Activated CD8-positive, alpha-beta memory T cell treated with anti-CD3 and anti-CD28 coated beads, Interleukin-2, amount 10 ng/mL, durations not matched to agents 7 days and 5 days (primary cell): ENCODE data around the gene RABGAP1L. TPM values are rescaled to one million over a fixed set of nuclear protein-coding genes. Genes with fewer than 3 reads are reported as not detected.

ENCODE experiments used
- ATAC-seq: fragments of 150-1000 bp; cut with Tn5 transposase; one replicate; pipeline ENCODE4 v1.10.0; 2021; ENCODE audit warnings: moderate library complexity
- CTCF ChIA-PET: fragments of 350-600 bp; sonication (Branson Sonifier 250); formaldehyde crosslinking; loops from one replicate; lab custom pipeline; 2021; ENCODE audit warnings: antibody characterized with exemption; lab: Charles Lee
- DNase-seq: peaks from one replicate; pipeline ENCODE4 v3.0.0-alpha.2; 2020
- H3K27ac Mint-ChIP-seq: one replicate; pipeline ENCODE4 v1.8.0; 2021; ENCODE audit warnings: mild to moderate bottlenecking, mixed read lengths
- H3K27me3 Mint-ChIP-seq: one replicate; pipeline ENCODE4 v1.8.0; 2021; ENCODE audit warnings: mixed read lengths
- H3K36me3 Mint-ChIP-seq: one replicate; pipeline ENCODE4 v1.8.0; 2021; ENCODE audit warnings: mild to moderate bottlenecking, mixed read lengths
- H3K4me1 Mint-ChIP-seq: one replicate; pipeline ENCODE4 v1.8.0; 2021; ENCODE audit warnings: mixed read lengths
- H3K4me3 Mint-ChIP-seq: one replicate; pipeline ENCODE4 v1.8.0; 2021; ENCODE audit warnings: mild to moderate bottlenecking, moderate library complexity, mixed read lengths
- H3K9me3 Mint-ChIP-seq: one replicate; pipeline ENCODE4 v1.8.0; 2022; ENCODE audit warnings: low read depth, mixed read lengths
- total RNA-seq, 2 experiments: library from RNA; stranded (reverse); gene quantifications; one replicate each; pipeline ENCODE4 v1.2.3, GENCODE V29; 2021

RABGAP1L gene
- total RNA-seq, 2 experiments from 2014 or later = 60.5 to 83.5 TPM

DNA sequence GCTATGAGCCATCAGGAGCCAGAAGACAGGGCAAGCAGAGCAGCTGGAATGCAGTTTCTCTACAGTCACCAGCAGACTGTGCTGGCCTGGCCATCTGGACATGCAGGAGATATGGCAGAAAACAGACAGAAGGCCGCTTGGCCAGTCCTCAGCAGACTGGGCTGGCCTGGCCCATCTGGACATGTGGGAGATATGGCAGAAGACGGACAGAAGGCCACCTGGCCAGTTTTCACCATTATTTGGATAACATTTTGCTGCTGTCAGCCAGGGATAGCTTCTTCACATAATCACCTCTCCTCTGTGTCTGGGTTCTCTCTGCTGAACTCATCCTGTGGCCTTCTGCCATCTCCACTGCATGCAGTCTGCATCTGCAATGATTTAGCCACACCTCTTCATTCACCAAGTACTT is 815.4 kb downstream of the RABGAP1L start:
- DNase-seq = no peak
- CTCF ChIA-PET = interaction anchor here (1.1 to 5.6 kb wide), 3 partner anchors 9 to 25 kb away, joined by 4 to 21 read pairs (median 7); partner anchors contain the start of gene CACYBP
- Mint-ChIP-seq H3K9me3 (no peaks in the 10 kb centered on the region), H3K36me3 (peaks cover 47% of the 10 kb centered on the region), H3K27me3 (no peaks in the 10 kb centered on the region), H3K4me1 (peaks cover 47% of the 10 kb centered on the region), H3K4me3 (no peak overlapping the region), H3K27ac (no peak overlapping the region)
- no peak for ATAC-seq

DNA sequence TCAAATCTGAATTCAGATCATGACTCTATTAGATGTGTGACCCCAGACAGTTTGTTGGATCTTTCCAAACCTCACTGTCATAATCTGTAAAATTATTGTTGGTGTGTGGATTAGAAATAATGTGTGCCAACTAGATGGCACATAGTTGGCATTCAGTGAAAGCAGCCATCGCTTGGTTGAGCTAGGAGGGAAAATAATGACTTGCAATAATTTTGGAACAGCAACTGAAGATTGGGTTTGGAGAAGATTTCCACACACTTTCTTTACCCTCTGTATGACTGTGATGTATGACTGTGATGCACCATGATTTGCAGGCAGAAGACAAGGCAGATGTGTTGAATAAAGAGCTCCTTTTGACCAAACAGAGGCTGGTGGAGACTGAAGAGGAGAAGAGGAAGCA is 816.4 kb downstream of the RABGAP1L start:
- ATAC-seq (no peak), DNase-seq (no peak)
- Mint-ChIP-seq H3K4me1 (peaks cover 39% of the 10 kb centered on the region), H3K9me3 (no peaks in the 10 kb centered on the region), H3K27me3 (no peaks in the 10 kb centered on the region), H3K4me3 (no peak overlapping the region), H3K36me3 (peaks cover 48% of the 10 kb centered on the region), H3K27ac (no peak overlapping the region)
- CTCF ChIA-PET = interaction anchor here (0.9 to 5.6 kb wide), 3 partner anchors 8 to 24 kb away, joined by 3 to 21 read pairs (median 5); partner anchors contain the start of gene CACYBP

DNA sequence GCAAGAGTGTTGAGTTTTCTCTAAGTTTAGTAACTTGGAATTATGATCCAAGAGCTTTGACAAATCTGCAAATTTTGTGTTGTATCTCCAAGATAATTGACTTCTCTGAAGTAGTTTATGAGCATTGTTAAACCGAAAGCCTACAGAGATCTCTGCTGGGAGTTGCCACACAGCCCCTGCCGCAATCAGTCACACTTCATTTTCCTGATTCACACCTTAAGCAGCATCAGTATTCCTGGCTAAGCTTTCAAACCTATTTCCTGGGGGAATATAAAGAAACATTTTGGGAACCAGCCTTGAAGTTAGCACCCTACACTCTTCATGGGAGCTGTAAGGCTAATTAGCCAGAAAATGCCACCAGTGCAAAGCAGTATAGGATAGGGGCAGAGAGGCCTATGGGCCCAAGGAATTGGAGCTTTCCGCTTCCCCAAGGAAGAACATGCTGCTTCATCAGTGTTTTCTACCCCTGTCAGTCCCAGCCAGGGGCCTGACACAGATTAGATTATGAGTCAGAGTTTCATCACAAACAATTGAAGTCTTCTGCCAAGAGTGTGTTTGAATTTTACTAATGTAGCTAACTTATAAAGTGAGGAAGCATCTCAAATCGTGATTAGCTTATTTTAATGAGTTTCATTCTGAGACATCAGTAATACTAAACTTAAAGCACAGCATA is 817.3 kb downstream of the RABGAP1L start:
- DNase-seq = no peak
- peak overlapping the region; percentile 9 for H3K27ac Mint-ChIP-seq

DNA sequence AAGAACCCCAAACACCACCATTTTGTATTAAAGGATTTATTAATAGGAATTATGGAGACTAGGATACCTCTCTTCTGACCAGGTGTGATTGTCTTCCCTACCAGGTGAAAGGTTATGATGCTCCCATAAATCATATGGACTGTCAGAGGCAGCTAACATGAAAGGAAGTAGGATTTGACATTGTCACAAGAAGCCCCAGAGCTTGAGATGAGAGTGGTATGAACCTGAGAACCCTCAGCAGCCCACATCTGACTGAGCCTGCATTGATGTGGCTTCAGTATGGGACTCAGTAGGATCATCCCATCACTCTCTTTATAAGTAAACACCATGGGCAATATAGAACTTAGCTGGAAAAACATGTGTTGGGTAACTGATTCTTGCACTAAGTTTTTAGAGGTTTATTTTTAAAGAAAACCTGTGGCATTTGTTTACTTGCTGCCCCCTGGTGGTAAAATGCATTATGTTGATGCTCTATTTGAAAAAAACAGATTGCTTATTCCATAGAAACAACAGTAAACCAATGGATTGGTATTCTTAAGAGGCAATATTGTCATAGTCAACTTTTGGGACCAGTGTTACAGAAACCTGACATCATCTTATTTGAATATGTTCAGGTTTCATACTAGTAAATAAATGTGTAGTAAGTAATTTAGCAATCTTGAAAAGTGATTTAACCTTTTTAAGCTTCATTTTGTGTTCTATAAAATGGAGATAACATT is 823.8 kb downstream of the RABGAP1L start:
- no peak overlapping the region for H3K4me3 Mint-ChIP-seq
- DNase-seq (no peak), ATAC-seq (peak; percentile 12)
- H3K9me3 Mint-ChIP-seq = no peaks in the 10 kb centered on the region
- H3K36me3 Mint-ChIP-seq = peaks cover 34% of the 10 kb centered on the region
- H3K27me3 Mint-ChIP-seq = no peaks in the 10 kb centered on the region
- CTCF ChIA-PET = interaction anchor here (0.6 to 2.7 kb wide), 22 partner anchors 9 to 232 kb away, joined by 3 to 10 read pairs (median 4); no protein-coding TSS in a partner anchor
- no peak overlapping the region for H3K27ac Mint-ChIP-seq
- H3K4me1 Mint-ChIP-seq = peaks cover 5% of the 10 kb centered on the region

More for the DNA sequence above, 817.3 kb downstream of the RABGAP1L start:
- CTCF ChIA-PET = interaction anchor here (0.9 to 5.6 kb wide), 3 partner anchors 9 to 23 kb away, joined by 3 to 21 read pairs (median 5); partner anchors contain the start of gene CACYBP
- Mint-ChIP-seq H3K27me3 (no peaks in the 10 kb centered on the region), H3K4me1 (peaks cover 35% of the 10 kb centered on the region), H3K36me3 (peaks cover 48% of the 10 kb centered on the region), H3K4me3 (no peak overlapping the region), H3K9me3 (no peaks in the 10 kb centered on the region)
- ATAC-seq = no peak

- no peaks in the 10 kb centered on the region for H3K9me3 Mint-ChIP-seq
- H3K4me1 Mint-ChIP-seq = peaks cover 21% of the 10 kb centered on the region
- H3K27ac Mint-ChIP-seq = no peak overlapping the region
- H3K4me3 Mint-ChIP-seq = no peak overlapping the region
- no peak for ATAC-seq
- no peak for DNase-seq
- no peaks in the 10 kb centered on the region for H3K27me3 Mint-ChIP-seq
- CTCF ChIA-PET = interaction anchor here (1.2 to 1.6 kb wide), 4 partner anchors 8 to 101 kb away, joined by 3 to 6 read pairs (median 4); no protein-coding TSS in a partner anchor
- H3K36me3 Mint-ChIP-seq = peaks cover 41% of the 10 kb centered on the region
These were observed 825.6 kb downstream of the RABGAP1L start for GRCh38 chr1:174984952-174985351.

- H3K27me3 Mint-ChIP-seq = no peaks in the 10 kb centered on the region
- ATAC-seq (no peak), DNase-seq (no peak)
- peaks cover 26% of the 10 kb centered on the region for H3K36me3 Mint-ChIP-seq
- H3K4me3 Mint-ChIP-seq = no peak overlapping the region
- CTCF ChIA-PET = interaction anchor here (1.0 to 2.0 kb wide), 7 partner anchors 9 to 137 kb away, joined by 3 to 10 read pairs (median 4); partner anchors contain the start of gene MRPS14
- H3K4me1 Mint-ChIP-seq = peaks cover 35% of the 10 kb centered on the region
- H3K9me3 Mint-ChIP-seq = no peaks in the 10 kb centered on the region
- peak overlapping the region; percentile 58 for H3K27ac Mint-ChIP-seq
These were observed 829.2 kb downstream of the RABGAP1L start for GRCh38 chr1:174988539-174988938.

GRCh38 chr1:174988986-174989385 is 829.7 kb downstream of the RABGAP1L start:
- Mint-ChIP-seq H3K36me3 (peaks cover 24% of the 10 kb centered on the region), H3K4me3 (peak overlapping the region; percentile 11)
- CTCF ChIA-PET = interaction anchor here (1.0 to 2.0 kb wide), 8 partner anchors 8 to 136 kb away, joined by 3 to 10 read pairs (median 4); partner anchors contain the start of gene MRPS14

GRCh38 chr1:174989536-174990220 is 830.4 kb downstream of the RABGAP1L start:
- Mint-ChIP-seq H3K27ac (peak overlapping the region; percentile 75), H3K36me3 (peaks cover 25% of the 10 kb centered on the region), H3K4me1 (peaks cover 42% of the 10 kb centered on the region), H3K9me3 (no peaks in the 10 kb centered on the region), H3K27me3 (no peaks in the 10 kb centered on the region), H3K4me3 (peak overlapping the region; percentile 56)
- CTCF ChIA-PET = interaction anchor here (1.0 to 2.0 kb wide), 9 partner anchors 8 to 136 kb away, joined by 3 to 10 read pairs (median 4); partner anchors contain the start of gene MRPS14
- DNase-seq (no peak), ATAC-seq (no peak)

More at GRCh38 chr1:174988986-174989385, 829.7 kb downstream of the RABGAP1L start:
- no peak for ATAC-seq
- DNase-seq = no peak
- Mint-ChIP-seq H3K27me3 (no peaks in the 10 kb centered on the region), H3K27ac (peak overlapping the region; percentile 75), H3K9me3 (no peaks in the 10 kb centered on the region), H3K4me1 (peaks cover 39% of the 10 kb centered on the region)

GRCh38 chr1:174990382-174990999 is 831.2 kb downstream of the RABGAP1L start:
- peak; percentile 76 for ATAC-seq

DNA sequence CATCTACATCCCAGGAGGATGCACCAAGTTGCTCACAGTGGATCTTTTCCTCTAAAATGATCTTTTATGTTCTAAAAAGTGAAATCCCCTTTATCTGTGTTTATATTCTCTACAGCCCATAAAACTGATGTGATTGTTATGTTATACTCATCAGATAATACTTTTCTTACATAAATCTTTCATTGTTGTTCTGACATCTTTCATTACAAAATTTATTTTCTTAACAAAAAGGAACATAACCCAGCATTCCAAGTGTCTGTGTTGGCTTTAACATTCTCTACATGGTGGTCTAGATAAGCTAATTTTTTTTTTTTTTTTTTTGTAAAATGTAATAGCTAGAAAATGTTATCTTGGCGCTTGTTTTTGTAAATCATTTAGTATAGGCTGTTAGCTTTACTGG is 832.2 kb downstream of the RABGAP1L start:
- Mint-ChIP-seq H3K36me3 (peaks cover 25% of the 10 kb centered on the region), H3K4me1 (peaks cover 39% of the 10 kb centered on the region), H3K9me3 (no peaks in the 10 kb centered on the region), H3K27me3 (no peaks in the 10 kb centered on the region), H3K4me3 (no peak overlapping the region), H3K27ac (peak overlapping the region; percentile 19)
- CTCF ChIA-PET = no interaction called here
- DNase-seq (no peak), ATAC-seq (no peak)

More at GRCh38 chr1:174990382-174990999, 831.2 kb downstream of the RABGAP1L start:
- Mint-ChIP-seq H3K4me3 (peak overlapping the region; percentile 79), H3K27ac (peak overlapping the region; percentile 87), H3K9me3 (no peaks in the 10 kb centered on the region), H3K27me3 (no peaks in the 10 kb centered on the region), H3K36me3 (peaks cover 21% of the 10 kb centered on the region), H3K4me1 (peaks cover 38% of the 10 kb centered on the region)
- CTCF ChIA-PET = interaction anchor here (1.5 to 2.0 kb wide), 3 partner anchors 8 to 107 kb away, joined by 4 to 10 read pairs (median 4); no protein-coding TSS in a partner anchor
- DNase-seq = no peak

DNA sequence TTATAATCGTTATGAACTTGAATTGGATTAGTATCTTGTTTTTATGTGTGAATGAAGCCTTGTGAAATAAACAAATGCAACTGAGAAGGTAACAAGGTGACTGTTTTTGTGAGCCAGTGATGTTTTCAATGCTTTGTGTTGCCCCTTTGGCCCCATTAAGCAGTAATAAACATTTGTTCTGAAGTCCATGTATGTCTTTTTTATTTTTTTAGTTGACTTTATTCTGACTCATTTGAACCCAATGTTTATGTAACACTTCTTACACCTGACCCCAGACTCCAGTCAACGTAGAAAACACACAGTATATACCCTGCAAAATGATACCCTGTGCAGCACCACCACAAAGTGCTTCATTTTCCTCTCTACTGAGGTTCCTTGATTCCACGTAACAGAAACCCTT is 835.8 kb downstream of the RABGAP1L start:
- Mint-ChIP-seq H3K27me3 (no peaks in the 10 kb centered on the region), H3K36me3 (peaks cover 14% of the 10 kb centered on the region), H3K9me3 (no peaks in the 10 kb centered on the region), H3K4me3 (no peak overlapping the region), H3K4me1 (peaks cover 34% of the 10 kb centered on the region), H3K27ac (no peak overlapping the region)
- CTCF ChIA-PET = interaction anchor here (1.0 to 2.6 kb wide), 4 partner anchors 10 to 225 kb away, joined by 3 to 7 read pairs (median 4); no protein-coding TSS in a partner anchor
- DNase-seq (no peak), ATAC-seq (no peak)

- CTCF ChIA-PET = interaction anchor here (1.0 to 2.6 kb wide), 4 partner anchors 10 to 226 kb away, joined by 3 to 7 read pairs (median 4); no protein-coding TSS in a partner anchor
- Mint-ChIP-seq H3K9me3 (no peaks in the 10 kb centered on the region), H3K27me3 (no peaks in the 10 kb centered on the region), H3K4me1 (peaks cover 27% of the 10 kb centered on the region), H3K36me3 (peaks cover 12% of the 10 kb centered on the region), H3K4me3 (no peak overlapping the region), H3K27ac (no peak overlapping the region)
- DNase-seq (no peak), ATAC-seq (no peak)
These were observed 836.6 kb downstream of the RABGAP1L start for GRCh38 chr1:174995916-174996315.
